ENCODE results near the gene THRB. TPM values are rescaled to one million over a fixed set of nuclear protein-coding genes. Genes with fewer than 3 reads are reported as not detected.

Gene THRB
- total and polyA plus RNA-seq, 10 donors, result 1.00 to 26.6 (median 16.2) TPM

GRCh38 chr3:24332092-24332491 is 162.6 kb downstream of the THRB start:
- Histone ChIP-seq H3K27ac (no peak overlapping the region), H3K27me3 (replicated peaks in 1 of 7) (no peaks in the 10 kb centered on the region), H3K9me3 (no peaks in the 10 kb centered on the region), H3K4me1 (no peaks in the 10 kb centered on the region), H3K36me3 (peaks cover 0 to 5% (median 0%) of the 10 kb centered on the region in 6 donors), H3K4me3 (no peak overlapping the region)
- WGBS, 5 donors, result 80 to 93% (median 80%) methylated on average over 3 of the region's 3 CpGs
- DNase-seq, result no peak
- intact Hi-C loops (cut with DNase I; ENCODE audit: low total_unique reads), result no loop called here
- TF ChIP-seq CTCF (IDR thresholded peaks at IDR 0.05 in 8 of 11, conservative IDR thresholded peaks at IDR 0.05 in 3 of 11) (no peak), POLR2A (IDR thresholded peaks at IDR 0.05) (no peak), POLR2AphosphoS5 (IDR thresholded peaks at IDR 0.05) (no peak)

GRCh38 chr3:24323272-24323671 is 171.4 kb downstream of the THRB start:
- Histone ChIP-seq H3K4me3 (no peak overlapping the region), H3K9me3 (peaks cover 0 to 14% (median 7%) of the 10 kb centered on the region in 8 donors), H3K4me1 (no peaks in the 10 kb centered on the region), H3K27ac (no peak overlapping the region), H3K36me3 (no peaks in the 10 kb centered on the region), H3K27me3 (replicated peaks in 1 of 7) (no peaks in the 10 kb centered on the region)
- DNase-seq, result no peak
- intact Hi-C loops (cut with DNase I; ENCODE audit: low total_unique reads), result no loop called here
- TF ChIP-seq CTCF (IDR thresholded peaks at IDR 0.05 in 8 of 11, conservative IDR thresholded peaks at IDR 0.05 in 3 of 11) (no peak), POLR2A (IDR thresholded peaks at IDR 0.05) (no peak), POLR2AphosphoS5 (IDR thresholded peaks at IDR 0.05) (no peak)

GRCh38 chr3:24320601-24321000 is 174.0 kb downstream of the THRB start:
- H3K4me3 ChIP-seq, result no peak overlapping the region
- no peaks in the 10 kb centered on the region for H3K27me3 ChIP-seq (replicated peaks in 1 of 7)
- TF ChIP-seq CTCF (IDR thresholded peaks at IDR 0.05 in 8 of 11, conservative IDR thresholded peaks at IDR 0.05 in 3 of 11), result no peak
- H3K27ac ChIP-seq, result no peak overlapping the region
- peaks cover 0 to 14% (median 8%) of the 10 kb centered on the region in 8 donors for H3K9me3 ChIP-seq
- intact Hi-C loops (cut with DNase I; ENCODE audit: low total_unique reads), result no loop called here
- DNase-seq, result no peak
- H3K36me3 ChIP-seq, result no peaks in the 10 kb centered on the region
- no peaks in the 10 kb centered on the region for H3K4me1 ChIP-seq

- Histone ChIP-seq H3K4me1 (no peaks in the 10 kb centered on the region), H3K36me3 (no peaks in the 10 kb centered on the region), H3K27me3 (replicated peaks in 1 of 7) (no peaks in the 10 kb centered on the region), H3K27ac (no peak overlapping the region), H3K4me3 (no peak overlapping the region), H3K9me3 (peaks cover 0 to 14% (median 8%) of the 10 kb centered on the region in 8 donors)
- WGBS, 5 donors, result 69 to 96% (median 89%) methylated on average over 1 of the region's 1 CpG
- intact Hi-C loops (cut with DNase I; ENCODE audit: low total_unique reads), result no loop called here
- DNase-seq, result no peak
- TF ChIP-seq POLR2A (IDR thresholded peaks at IDR 0.05) (no peak), POLR2AphosphoS5 (IDR thresholded peaks at IDR 0.05) (no peak), CTCF (IDR thresholded peaks at IDR 0.05 in 8 of 11, conservative IDR thresholded peaks at IDR 0.05 in 3 of 11) (no peak)
Measured at GRCh38 chr3:24318677-24319287, 175.9 kb downstream of the THRB start.
